ENCODE data around the gene CADPS. TPM values are rescaled to one million over a fixed set of nuclear protein-coding genes. Genes with fewer than 3 reads are reported as not detected.

Gene CADPS
- total and polyA plus RNA-seq, 7 donors = 1.6 to 12.5 (median 6.2) TPM; not detected in 1

GRCh38 chr3:62368705-62369475, 506.3 kb downstream of the CADPS start:
- no peaks in the 10 kb centered on the region for H3K9me3 ChIP-seq
- no peak overlapping the region for H3K27ac ChIP-seq
- peak overlapping the region in 2 of 4 donors; percentile 20 to 28 for H3K4me3 ChIP-seq
- no peak for TF ChIP-seq EP300 (IDR thresholded peaks at IDR 0.05)
- no peak for TF ChIP-seq CTCF (IDR thresholded peaks at IDR 0.05)
- no peak for TF ChIP-seq POLR2AphosphoS5 (IDR thresholded peaks at IDR 0.05)
- no peak for TF ChIP-seq POLR2A (IDR thresholded peaks at IDR 0.05)
- DNase-seq = no peak
- H3K27me3 ChIP-seq = peaks cover 54 to 92% (median 73%) of the 10 kb centered on the region in 3 donors
- H3K4me1 ChIP-seq = peaks cover 0 to 53% (median 45%) of the 10 kb centered on the region in 4 donors
- WGBS, 2 donors = 5 to 9% methylated on average over 58 of the region's 58 CpGs
- intact Hi-C loops (cut with DNase I) = no loop called here
- H3K36me3 ChIP-seq = no peaks in the 10 kb centered on the region

- WGBS, 2 donors = 13 to 25% methylated on average over 19 of the region's 19 CpGs
- intact Hi-C loops (cut with DNase I) = no loop called here
- DNase-seq = no peak
- peaks cover 0 to 47% (median 39%) of the 10 kb centered on the region in 4 donors for H3K4me1 ChIP-seq
- H3K27ac ChIP-seq = no peak overlapping the region
- H3K27me3 ChIP-seq = peaks cover 54 to 90% (median 67%) of the 10 kb centered on the region in 3 donors
- H3K4me3 ChIP-seq = peak overlapping the region in 1 of 4 donors; percentile 20
- no peak for TF ChIP-seq EP300 (IDR thresholded peaks at IDR 0.05)
- no peak for TF ChIP-seq CTCF (IDR thresholded peaks at IDR 0.05)
- TF ChIP-seq POLR2AphosphoS5 (IDR thresholded peaks at IDR 0.05) = no peak
- no peak for TF ChIP-seq POLR2A (IDR thresholded peaks at IDR 0.05)
- no peaks in the 10 kb centered on the region for H3K36me3 ChIP-seq
- H3K9me3 ChIP-seq = no peaks in the 10 kb centered on the region
Observed at GRCh38 chr3:62368290-62368704, 506.9 kb downstream of the CADPS start.

GRCh38 chr3:62367763-62368195, 507.4 kb downstream of the CADPS start:
- DNase-seq = no peak
- TF ChIP-seq EP300 (IDR thresholded peaks at IDR 0.05) (no peak), POLR2A (IDR thresholded peaks at IDR 0.05) (no peak), POLR2AphosphoS5 (IDR thresholded peaks at IDR 0.05) (no peak), CTCF (IDR thresholded peaks at IDR 0.05) (no peak)
- no peaks in the 10 kb centered on the region for H3K9me3 ChIP-seq
- intact Hi-C loops (cut with DNase I) = no loop called here
- H3K36me3 ChIP-seq = no peaks in the 10 kb centered on the region
- peaks cover 51 to 90% (median 62%) of the 10 kb centered on the region in 3 donors for H3K27me3 ChIP-seq
- H3K4me3 ChIP-seq = no peak overlapping the region
- 2 to 8% methylated on average over 25 of the region's 25 CpGs for WGBS, 2 donors
- H3K27ac ChIP-seq = no peak overlapping the region
- peaks cover 0 to 42% (median 35%) of the 10 kb centered on the region in 4 donors for H3K4me1 ChIP-seq

GRCh38 chr3:62366126-62366484, 509.1 kb downstream of the CADPS start:
- Histone ChIP-seq H3K9me3 (no peaks in the 10 kb centered on the region), H3K27me3 (peaks cover 36 to 80% (median 45%) of the 10 kb centered on the region in 3 donors), H3K36me3 (no peaks in the 10 kb centered on the region), H3K4me3 (no peak overlapping the region), H3K4me1 (peaks cover 0 to 30% (median 23%) of the 10 kb centered on the region in 4 donors), H3K27ac (no peak overlapping the region)
- no peak for DNase-seq
- intact Hi-C loops (cut with DNase I) = no loop called here
- 23 to 33% methylated on average over 4 of the region's 4 CpGs for WGBS, 2 donors
- TF ChIP-seq CTCF (IDR thresholded peaks at IDR 0.05) = no peak
- TF ChIP-seq EP300 (IDR thresholded peaks at IDR 0.05) = no peak
- no peak for TF ChIP-seq POLR2A (IDR thresholded peaks at IDR 0.05)
- TF ChIP-seq POLR2AphosphoS5 (IDR thresholded peaks at IDR 0.05) = no peak

All from sigmoid colon (tissue), 7 donors.